Measurements from ENCODE around the gene MAGI1. TPM values are rescaled to one million over a fixed set of nuclear protein-coding genes. Genes with fewer than 3 reads are reported as not detected.

MAGI1 gene
- polyA plus RNA-seq, 1 donor: 31.2 TPM

DNA sequence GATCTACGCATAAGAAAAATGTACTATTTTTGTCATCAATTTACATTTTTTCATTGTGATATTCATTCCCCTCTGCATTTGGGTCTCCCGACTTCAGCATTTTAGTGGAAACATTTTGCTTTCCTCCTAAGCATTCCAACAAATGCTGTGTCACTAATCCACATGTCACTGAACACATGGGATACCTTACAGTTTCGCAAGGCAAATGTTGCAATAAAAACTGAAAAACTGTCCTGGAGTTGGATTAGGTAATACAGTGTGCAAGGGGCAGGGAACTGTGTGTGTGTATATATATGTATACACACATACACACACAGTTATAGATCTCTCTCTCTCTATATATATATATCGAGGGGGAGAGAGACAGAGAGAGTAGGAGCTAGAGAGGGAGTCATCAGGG, 632.2 kb downstream of the MAGI1 start:
- DNase-seq: peak; percentile 62 to 73
- WGBS (ENCODE audit: insufficient coverage, low lambda C conversion rate): 90% methylated on average over 2 of the region's 4 CpGs
- Histone ChIP-seq H3K36me3 (ENCODE audit: control insufficient read depth, insufficient read depth, low read length) (no peaks in the 10 kb centered on the region), H3K4me3 (ENCODE audit: low read length) (no peak overlapping the region), H3K27me3 (ENCODE audit: control insufficient read depth, insufficient read depth, low read length) (no peaks in the 10 kb centered on the region), H3K4me1 (ENCODE audit: control insufficient read depth, insufficient read depth, low read length) (no peaks in the 10 kb centered on the region), H3K9me3 (ENCODE audit: control insufficient read depth, low read depth, low read length) (no peaks in the 10 kb centered on the region), H3K27ac (ENCODE audit: low read length) (peak overlapping the region; percentile 23)

DNA sequence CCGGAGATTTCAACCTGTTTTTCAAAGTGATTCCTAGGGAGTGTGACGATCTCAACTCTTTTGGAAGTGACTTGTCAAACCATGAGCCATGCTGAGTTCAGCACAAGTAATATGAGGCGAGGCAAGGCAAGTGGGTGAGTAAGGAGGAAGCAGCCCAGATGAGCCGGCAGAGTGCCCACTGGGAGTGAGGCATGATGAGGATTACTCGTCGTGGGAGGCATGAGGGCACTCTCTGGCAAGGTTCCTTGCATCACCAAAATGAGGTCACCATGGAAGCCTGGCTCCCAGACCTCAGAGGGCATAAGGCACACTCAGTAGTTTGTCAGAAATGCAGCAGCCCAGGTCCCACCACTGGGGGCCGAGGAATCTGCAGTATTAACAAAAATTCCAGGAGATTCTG, 636.1 kb downstream of the MAGI1 start:
- H3K27me3 ChIP-seq (ENCODE audit: control insufficient read depth, insufficient read depth, low read length): no peaks in the 10 kb centered on the region
- WGBS (ENCODE audit: insufficient coverage, low lambda C conversion rate): no CpG with 5 or more reads among the region's 7 CpGs
- no peak overlapping the region for H3K27ac ChIP-seq (ENCODE audit: low read length)
- DNase-seq: no peak
- H3K36me3 ChIP-seq (ENCODE audit: control insufficient read depth, insufficient read depth, low read length): no peaks in the 10 kb centered on the region
- H3K9me3 ChIP-seq (ENCODE audit: control insufficient read depth, low read depth, low read length): no peaks in the 10 kb centered on the region
- no peak overlapping the region for H3K4me3 ChIP-seq (ENCODE audit: low read length)
- no peaks in the 10 kb centered on the region for H3K4me1 ChIP-seq (ENCODE audit: control insufficient read depth, insufficient read depth, low read length)

DNA sequence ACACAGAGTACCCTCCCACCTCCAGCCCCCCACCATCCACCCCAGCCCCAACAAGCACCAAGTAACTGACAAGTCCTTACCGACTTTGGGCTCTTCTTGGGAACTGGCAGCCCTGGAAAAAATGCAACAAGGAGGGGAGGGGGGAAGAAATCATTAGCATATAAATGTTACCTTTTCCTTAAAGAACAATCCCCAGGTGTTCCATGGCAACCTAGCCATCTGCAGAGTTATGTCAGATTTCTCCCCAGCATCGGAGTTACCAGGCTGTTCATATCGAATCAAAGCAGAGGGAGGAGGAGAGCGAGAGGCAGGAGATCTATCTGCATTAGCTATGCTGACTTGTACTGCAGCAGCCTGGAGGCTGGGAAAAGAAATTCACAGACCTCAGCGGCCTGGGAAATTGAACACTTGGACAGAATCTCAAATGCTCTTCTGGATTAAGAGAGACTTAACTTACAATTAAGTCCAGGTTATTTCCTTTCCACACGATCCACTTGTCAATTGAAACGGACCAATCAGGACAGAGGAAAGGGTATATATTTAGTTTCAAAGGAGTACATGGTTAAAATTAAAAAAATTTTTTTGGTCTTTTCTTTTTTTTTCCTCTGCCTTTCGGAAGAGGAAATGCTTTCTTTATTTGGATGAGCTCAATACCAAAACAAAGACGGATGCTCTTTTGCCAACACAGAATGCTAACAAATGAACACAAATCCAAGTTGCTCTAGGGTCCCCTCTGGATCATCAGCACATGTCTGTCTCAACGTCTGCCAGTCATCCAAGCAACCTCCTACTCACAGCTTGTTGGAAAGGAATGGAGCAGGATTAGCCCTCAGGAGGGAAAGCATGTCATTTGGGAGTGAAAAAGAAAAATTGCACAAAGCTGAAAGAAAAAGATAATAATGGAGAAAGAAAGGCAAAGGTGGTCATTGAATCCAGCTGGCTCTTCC, 637.1 kb downstream of the MAGI1 start:
- DNase-seq: no peak
- Histone ChIP-seq H3K4me1 (ENCODE audit: control insufficient read depth, insufficient read depth, low read length) (no peaks in the 10 kb centered on the region), H3K4me3 (ENCODE audit: low read length) (no peak overlapping the region), H3K9me3 (ENCODE audit: control insufficient read depth, low read depth, low read length) (no peaks in the 10 kb centered on the region), H3K27ac (ENCODE audit: low read length) (no peak overlapping the region), H3K27me3 (ENCODE audit: control insufficient read depth, insufficient read depth, low read length) (no peaks in the 10 kb centered on the region), H3K36me3 (ENCODE audit: control insufficient read depth, insufficient read depth, low read length) (no peaks in the 10 kb centered on the region)
- WGBS (ENCODE audit: insufficient coverage, low lambda C conversion rate): 92% methylated on average over 2 of the region's 10 CpGs

DNA sequence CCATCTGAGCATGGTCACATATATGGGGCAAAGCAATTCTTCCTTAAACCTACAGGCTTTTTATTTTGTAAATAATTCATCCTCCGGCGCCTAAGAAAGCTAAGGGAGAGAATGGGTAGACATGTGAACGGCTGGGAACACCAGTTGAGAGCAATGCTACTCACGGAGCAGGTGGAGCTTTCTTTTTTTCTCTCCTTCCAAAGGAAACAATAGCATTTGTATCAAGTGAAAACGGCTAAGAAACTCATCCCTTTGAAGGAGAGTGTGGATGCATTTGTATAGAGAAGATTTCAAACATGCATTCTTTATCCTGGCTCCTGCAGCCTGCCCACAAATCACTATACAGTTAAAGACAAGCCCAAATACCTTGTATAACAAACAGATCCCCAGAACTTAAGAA, 637.8 kb downstream of the MAGI1 start:
- Histone ChIP-seq H3K36me3 (ENCODE audit: control insufficient read depth, insufficient read depth, low read length) (no peaks in the 10 kb centered on the region), H3K4me1 (ENCODE audit: control insufficient read depth, insufficient read depth, low read length) (no peaks in the 10 kb centered on the region), H3K27me3 (ENCODE audit: control insufficient read depth, insufficient read depth, low read length) (no peaks in the 10 kb centered on the region), H3K4me3 (ENCODE audit: low read length) (no peak overlapping the region), H3K27ac (ENCODE audit: low read length) (no peak overlapping the region), H3K9me3 (ENCODE audit: control insufficient read depth, low read depth, low read length) (no peaks in the 10 kb centered on the region)
- DNase-seq: no peak
- WGBS (ENCODE audit: insufficient coverage, low lambda C conversion rate): 58% methylated on average over 5 of the region's 5 CpGs

DNA sequence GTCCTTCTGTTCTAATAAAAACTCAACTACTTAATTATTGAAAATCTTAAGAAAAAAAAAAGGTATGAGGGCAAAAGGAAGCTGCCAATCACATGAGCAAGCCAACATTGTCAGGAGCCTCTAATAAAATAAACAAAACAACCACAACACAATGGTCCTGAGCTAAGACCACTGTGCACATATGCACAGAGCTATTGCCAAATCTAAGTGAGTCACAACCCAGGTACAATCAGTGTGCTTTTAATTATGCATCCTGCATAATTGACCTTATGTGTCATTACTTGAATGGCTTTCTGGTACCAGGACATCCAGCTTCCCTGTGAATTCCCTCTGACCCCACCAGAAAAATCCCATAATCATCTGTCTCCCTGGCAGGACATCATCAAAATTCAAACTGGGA, 639.8 kb downstream of the MAGI1 start:
- no peaks in the 10 kb centered on the region for H3K27me3 ChIP-seq (ENCODE audit: control insufficient read depth, insufficient read depth, low read length)
- no peak overlapping the region for H3K27ac ChIP-seq (ENCODE audit: low read length)
- no peak overlapping the region for H3K4me3 ChIP-seq (ENCODE audit: low read length)
- H3K36me3 ChIP-seq (ENCODE audit: control insufficient read depth, insufficient read depth, low read length): no peaks in the 10 kb centered on the region
- DNase-seq: no peak
- H3K9me3 ChIP-seq (ENCODE audit: control insufficient read depth, low read depth, low read length): no peaks in the 10 kb centered on the region
- no peaks in the 10 kb centered on the region for H3K4me1 ChIP-seq (ENCODE audit: control insufficient read depth, insufficient read depth, low read length)

DNA sequence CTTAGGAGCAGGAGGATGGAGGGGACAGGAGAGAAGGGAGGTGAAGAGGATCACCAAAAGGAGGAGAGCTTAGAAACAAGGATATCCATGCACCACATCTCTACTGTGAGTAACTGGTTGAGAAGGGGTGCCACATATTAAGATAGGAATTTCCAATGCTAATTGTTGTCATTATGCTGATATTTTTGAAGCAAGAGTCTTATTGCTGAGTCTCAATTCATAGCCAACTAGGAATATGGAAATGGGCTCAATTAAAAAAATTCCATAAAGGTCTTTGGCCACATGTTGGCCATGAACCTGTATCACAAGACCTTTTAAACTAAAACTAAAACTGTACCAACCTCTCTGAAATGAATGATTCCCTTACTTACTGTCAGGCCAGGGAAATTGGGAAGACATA, 642.6 kb downstream of the MAGI1 start:
- no peak overlapping the region for H3K4me3 ChIP-seq (ENCODE audit: low read length)
- no peaks in the 10 kb centered on the region for H3K9me3 ChIP-seq (ENCODE audit: control insufficient read depth, low read depth, low read length)
- no peak for DNase-seq
- H3K27ac ChIP-seq (ENCODE audit: low read length): no peak overlapping the region
- peaks cover 1% of the 10 kb centered on the region for H3K36me3 ChIP-seq (ENCODE audit: control insufficient read depth, insufficient read depth, low read length)
- H3K4me1 ChIP-seq (ENCODE audit: control insufficient read depth, insufficient read depth, low read length): no peaks in the 10 kb centered on the region
- no peaks in the 10 kb centered on the region for H3K27me3 ChIP-seq (ENCODE audit: control insufficient read depth, insufficient read depth, low read length)

DNA sequence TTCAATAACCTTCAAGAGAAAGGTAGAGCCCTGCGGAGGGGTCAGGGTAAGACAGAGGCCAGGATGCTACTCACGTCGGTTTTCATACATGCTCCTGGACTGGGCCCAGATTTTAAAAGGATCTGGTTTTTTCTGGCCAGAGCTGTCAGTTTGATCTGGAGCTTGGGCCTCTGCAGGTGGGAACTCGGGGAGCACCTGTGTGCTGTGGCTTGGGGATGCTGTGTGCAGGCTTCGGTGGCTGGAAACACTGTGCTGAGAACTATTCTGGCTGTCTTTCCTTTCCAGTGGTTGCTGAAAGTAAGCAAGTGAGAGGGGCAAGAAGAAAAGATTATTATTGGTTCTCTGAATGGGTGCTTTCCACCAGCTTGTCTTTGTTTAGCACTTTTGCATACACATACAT, 647.6 kb downstream of the MAGI1 start:
- Histone ChIP-seq H3K36me3 (ENCODE audit: control insufficient read depth, insufficient read depth, low read length) (peaks cover 15% of the 10 kb centered on the region), H3K27me3 (ENCODE audit: control insufficient read depth, insufficient read depth, low read length) (no peaks in the 10 kb centered on the region), H3K27ac (ENCODE audit: low read length) (no peak overlapping the region), H3K4me3 (ENCODE audit: low read length) (no peak overlapping the region), H3K4me1 (ENCODE audit: control insufficient read depth, insufficient read depth, low read length) (no peaks in the 10 kb centered on the region), H3K9me3 (ENCODE audit: control insufficient read depth, low read depth, low read length) (no peaks in the 10 kb centered on the region)
- no peak for DNase-seq
- WGBS (ENCODE audit: insufficient coverage, low lambda C conversion rate): no CpG with 5 or more reads among the region's 5 CpGs

DNA sequence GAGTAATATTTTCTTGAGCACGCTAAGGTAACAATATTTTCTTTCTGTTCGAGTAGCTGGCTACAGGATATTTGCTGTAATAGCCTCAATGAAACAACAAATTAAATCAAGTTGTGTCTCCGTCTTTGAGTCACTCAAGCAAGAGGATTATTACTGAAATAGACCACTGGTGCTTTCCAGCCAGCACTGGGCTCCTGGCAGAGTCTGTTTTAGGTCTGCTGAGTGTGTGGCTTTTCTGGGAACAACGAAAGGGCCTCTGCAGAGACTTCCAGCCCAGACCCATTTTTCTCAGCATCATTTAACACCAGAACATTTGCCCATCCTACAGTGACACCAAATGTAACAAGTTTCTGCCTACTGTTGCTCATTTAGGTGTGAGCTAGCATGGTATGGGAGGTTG, 652.9 kb downstream of the MAGI1 start:
- peaks cover 32% of the 10 kb centered on the region for H3K36me3 ChIP-seq (ENCODE audit: control insufficient read depth, insufficient read depth, low read length)
- WGBS (ENCODE audit: insufficient coverage, low lambda C conversion rate): no CpG with 5 or more reads among the region's 4 CpGs
- no peaks in the 10 kb centered on the region for H3K27me3 ChIP-seq (ENCODE audit: control insufficient read depth, insufficient read depth, low read length)
- H3K27ac ChIP-seq (ENCODE audit: low read length): no peak overlapping the region
- no peaks in the 10 kb centered on the region for H3K4me1 ChIP-seq (ENCODE audit: control insufficient read depth, insufficient read depth, low read length)
- no peak overlapping the region for H3K4me3 ChIP-seq (ENCODE audit: low read length)
- no peaks in the 10 kb centered on the region for H3K9me3 ChIP-seq (ENCODE audit: control insufficient read depth, low read depth, low read length)
- no peak for DNase-seq

DNA sequence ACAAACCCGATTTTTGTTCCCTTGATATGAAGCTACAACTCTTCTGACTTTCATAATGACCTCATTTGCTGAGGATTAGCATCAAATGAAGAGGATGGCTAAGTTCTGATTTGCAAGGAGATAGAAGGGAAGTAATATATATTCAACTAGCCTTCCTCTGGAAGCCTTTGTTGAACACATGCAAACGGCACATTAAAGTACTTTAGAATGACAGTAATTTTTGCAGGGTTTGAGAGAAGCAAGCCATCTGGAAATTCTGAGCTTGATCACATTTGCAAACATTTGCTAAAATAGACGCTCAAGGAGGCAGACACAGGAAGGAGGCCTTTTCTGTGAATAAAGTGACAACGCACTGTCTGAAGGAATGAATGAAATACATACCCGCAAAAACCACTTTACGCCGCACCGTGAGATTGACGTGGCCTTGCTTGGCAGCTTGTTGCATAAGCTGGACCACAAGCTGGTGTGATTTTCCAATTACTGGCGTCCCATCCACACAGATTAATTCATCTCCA, 657.2 kb downstream of the MAGI1 start:
- no peaks in the 10 kb centered on the region for H3K9me3 ChIP-seq (ENCODE audit: control insufficient read depth, low read depth, low read length)
- H3K4me1 ChIP-seq (ENCODE audit: control insufficient read depth, insufficient read depth, low read length): no peaks in the 10 kb centered on the region

DNA sequence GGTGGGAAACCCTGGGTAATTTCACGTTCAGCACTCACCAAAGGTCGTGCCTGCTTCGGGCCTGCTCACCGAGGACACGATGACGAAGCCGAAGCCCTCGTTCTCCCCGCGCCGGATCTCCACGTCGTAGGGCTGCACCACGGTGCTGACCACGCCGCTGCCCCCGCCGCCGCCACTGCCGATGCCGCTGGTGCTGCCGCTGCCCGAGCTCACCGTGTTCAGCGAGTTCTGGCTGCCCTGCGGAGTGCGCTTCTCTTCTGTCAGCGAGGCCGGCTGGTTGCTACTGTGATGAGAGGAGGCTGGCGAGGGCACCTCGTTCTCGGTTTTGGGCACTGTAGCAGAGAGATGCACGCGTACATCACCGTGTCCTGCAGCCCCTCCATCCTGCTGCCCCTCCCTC, 659.5 kb downstream of the MAGI1 start:
- Histone ChIP-seq H3K4me3 (ENCODE audit: low read length) (no peak overlapping the region), H3K9me3 (ENCODE audit: control insufficient read depth, low read depth, low read length) (no peaks in the 10 kb centered on the region), H3K27ac (ENCODE audit: low read length) (no peak overlapping the region), H3K27me3 (ENCODE audit: control insufficient read depth, insufficient read depth, low read length) (no peaks in the 10 kb centered on the region), H3K4me1 (ENCODE audit: control insufficient read depth, insufficient read depth, low read length) (no peaks in the 10 kb centered on the region), H3K36me3 (ENCODE audit: control insufficient read depth, insufficient read depth, low read length) (peaks cover 45% of the 10 kb centered on the region)
- no CpG with 5 or more reads among the region's 35 CpGs for WGBS (ENCODE audit: insufficient coverage, low lambda C conversion rate)
- no peak for DNase-seq

More for the DNA sequence above, 657.2 kb downstream of the MAGI1 start:
- H3K4me3 ChIP-seq (ENCODE audit: low read length): no peak overlapping the region
- peaks cover 39% of the 10 kb centered on the region for H3K36me3 ChIP-seq (ENCODE audit: control insufficient read depth, insufficient read depth, low read length)
- WGBS (ENCODE audit: insufficient coverage, low lambda C conversion rate): 93% methylated on average over 2 of the region's 10 CpGs
- no peak overlapping the region for H3K27ac ChIP-seq (ENCODE audit: low read length)
- no peaks in the 10 kb centered on the region for H3K27me3 ChIP-seq (ENCODE audit: control insufficient read depth, insufficient read depth, low read length)
- DNase-seq: no peak

DNA sequence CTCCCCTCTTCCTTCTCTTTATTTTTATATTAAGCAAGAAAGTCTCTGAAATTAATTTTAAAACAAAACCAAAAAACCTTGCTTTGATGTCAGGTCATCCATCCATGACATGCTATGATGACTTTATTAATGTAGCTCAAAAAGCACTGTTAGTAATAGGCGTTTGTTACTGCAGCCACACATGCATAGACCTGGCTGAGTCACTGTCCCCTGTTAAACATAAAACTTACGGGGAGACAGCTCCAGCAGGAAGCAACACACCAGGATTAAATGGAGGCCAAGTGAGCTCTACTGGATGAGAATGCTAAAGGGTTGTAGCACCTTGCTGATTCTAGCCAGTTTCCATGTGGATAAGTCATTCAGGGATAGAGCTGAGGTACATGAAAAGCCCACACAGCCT, 661.1 kb downstream of the MAGI1 start:
- no peak overlapping the region for H3K27ac ChIP-seq (ENCODE audit: low read length)

More for the DNA sequence above, 661.1 kb downstream of the MAGI1 start:
- Histone ChIP-seq H3K36me3 (ENCODE audit: control insufficient read depth, insufficient read depth, low read length) (peaks cover 41% of the 10 kb centered on the region), H3K9me3 (ENCODE audit: control insufficient read depth, low read depth, low read length) (no peaks in the 10 kb centered on the region), H3K4me1 (ENCODE audit: control insufficient read depth, insufficient read depth, low read length) (no peaks in the 10 kb centered on the region), H3K27me3 (ENCODE audit: control insufficient read depth, insufficient read depth, low read length) (no peaks in the 10 kb centered on the region), H3K4me3 (ENCODE audit: low read length) (no peak overlapping the region)
- no CpG with 5 or more reads among the region's 2 CpGs for WGBS (ENCODE audit: insufficient coverage, low lambda C conversion rate)
- no peak for DNase-seq

Data from large intestine (tissue), 3 donors.